HEK293 (cell line): Measurements from ENCODE around the gene SUPT3H.

ENCODE experiments used
- CTCF ChIA-PET: fragments of 350-600 bp; formaldehyde crosslinking; extraction: SDS; loops from one replicate; lab custom pipeline; 2021; ENCODE audit warnings: antibody characterized with exemption; lab: Yijun Ruan, JAX
- POLR2A ChIA-PET: fragments of 300-600 bp; formaldehyde crosslinking; extraction: SDS; loops from one replicate; lab custom pipeline; 2020; ENCODE audit warnings: antibody characterized with exemption, inconsistent platforms; lab: Yijun Ruan, JAX
- H3K27ac ChIP-seq: fragments of 200-500 bp; sonication (Bioruptor generic); 2 replicates; pipeline ENCODE4 v1.5.1; 2014; ENCODE audit warnings: low read depth, low read length, control low read depth, inconsistent platforms; ENCODE audit errors: extremely low read depth
- H3K36me3 ChIP-seq, 2 experiments: fragments of 200-500 bp in 1 of 2; sonication (Bioruptor generic) in 1 of 2; 1 replicate in 1 of 2; 2 replicates in 1 of 2; pipeline ENCODE4 v1.5.1; 2014 to 2017; ENCODE audit warnings: inconsistent platforms in 2 of 2, low read length in 2 of 2; ENCODE audit not compliant: control insufficient read depth in 2 of 2, insufficient read depth in 1 of 2
- H3K4me1 ChIP-seq: fragments of 200-500 bp; sonication (Bioruptor generic); 2 replicates; pipeline ENCODE4 v1.5.1; 2014; ENCODE audit warnings: mild to moderate bottlenecking, low read length, inconsistent platforms; ENCODE audit not compliant: control insufficient read depth, insufficient read depth
- H3K4me3 ChIP-seq: 2 replicates; pipeline ENCODE4 v1.5.1; 2011; ENCODE audit warnings: low read depth, mild to moderate bottlenecking, control low read depth, low read length, moderate library complexity
- H3K9me3 ChIP-seq: fragments of 200-500 bp; sonication (Bioruptor generic); 2 replicates; pipeline ENCODE4 v1.5.1; 2014; ENCODE audit warnings: low read depth, low read length, inconsistent platforms; ENCODE audit not compliant: control insufficient read depth, insufficient read depth
- GLIS2 ChIP-seq: fragments of 450-650 bp; formaldehyde crosslinking; IDR thresholded peaks from 2 replicates; pipeline ENCODE4 v1.5.1; 2016; ENCODE audit warnings: missing biosample characterization, missing genetic modification characterization
- KLF7 ChIP-seq: fragments of 450-650 bp; formaldehyde crosslinking; IDR thresholded peaks from 2 replicates; pipeline ENCODE4 v1.5.1; 2016; ENCODE audit warnings: missing biosample characterization, missing genetic modification characterization, borderline replicate concordance
- MYNN ChIP-seq: fragments of 450-650 bp; formaldehyde crosslinking; IDR thresholded peaks from 2 replicates; pipeline ENCODE4 v1.5.1; 2016; ENCODE audit warnings: missing biosample characterization, missing genetic modification characterization, borderline replicate concordance
- OSR2 ChIP-seq: fragments of 450-650 bp; formaldehyde crosslinking; IDR thresholded peaks from 2 replicates; pipeline ENCODE4 v1.5.1; 2016; ENCODE audit warnings: missing biosample characterization, missing genetic modification characterization
- OVOL3 ChIP-seq: fragments of 450-650 bp; formaldehyde crosslinking; IDR thresholded peaks from 2 replicates; pipeline ENCODE4 v1.5.1; 2016; ENCODE audit warnings: missing biosample characterization, missing genetic modification characterization
- RBAK ChIP-seq: fragments of 450-650 bp; formaldehyde crosslinking; IDR thresholded peaks from 2 replicates; pipeline ENCODE4 v1.5.1; 2016; ENCODE audit warnings: missing biosample characterization, missing genetic modification characterization
- ZBTB20 ChIP-seq: fragments of 450-650 bp; formaldehyde crosslinking; IDR thresholded peaks from 2 replicates; pipeline ENCODE4 v1.5.1; 2016; ENCODE audit warnings: missing biosample characterization, missing genetic modification characterization
- ZBTB21 ChIP-seq: fragments of 450-650 bp; formaldehyde crosslinking; IDR thresholded peaks from 2 replicates; pipeline ENCODE4 v1.5.1; 2017; ENCODE audit warnings: missing biosample characterization, missing genetic modification characterization
- ZIC2 ChIP-seq: fragments of 450-650 bp; formaldehyde crosslinking; IDR thresholded peaks from 2 replicates; pipeline ENCODE4 v1.5.1; 2016; ENCODE audit warnings: missing biosample characterization, missing genetic modification characterization
- ZNF18 ChIP-seq: fragments of 450-650 bp; formaldehyde crosslinking; IDR thresholded peaks from 2 replicates; pipeline ENCODE4 v1.5.1; 2016; ENCODE audit warnings: missing biosample characterization, missing genetic modification characterization
- ZNF211 ChIP-seq: fragments of 450-650 bp; formaldehyde crosslinking; IDR thresholded peaks from 2 replicates; pipeline ENCODE4 v1.5.1; 2016; ENCODE audit warnings: low read depth, missing biosample characterization, missing genetic modification characterization
- ZNF221 ChIP-seq: fragments of 450-650 bp; formaldehyde crosslinking; IDR thresholded peaks from 2 replicates; pipeline ENCODE4 v1.5.1; 2017; ENCODE audit warnings: missing biosample characterization, missing genetic modification characterization, borderline replicate concordance
- ZNF426 ChIP-seq: fragments of 450-650 bp; formaldehyde crosslinking; IDR thresholded peaks from 2 replicates; pipeline ENCODE4 v1.5.1; 2017; ENCODE audit warnings: missing biosample characterization, missing genetic modification characterization, mild to moderate bottlenecking, inconsistent platforms, moderate library complexity
- ZNF530 ChIP-seq: fragments of 450-650 bp; formaldehyde crosslinking; IDR thresholded peaks from 2 replicates; pipeline ENCODE4 v1.5.1; 2016; ENCODE audit warnings: low read depth, missing biosample characterization, missing genetic modification characterization
- ZNF624 ChIP-seq: fragments of 450-650 bp; formaldehyde crosslinking; IDR thresholded peaks from 2 replicates; pipeline ENCODE4 v1.5.1; 2017; ENCODE audit warnings: missing biosample characterization, missing genetic modification characterization
- ZNF626 ChIP-seq: fragments of 450-650 bp; sonication (Bioruptor Pico); formaldehyde crosslinking; IDR thresholded peaks from 2 replicates; pipeline ENCODE4 v1.5.1; 2018; ENCODE audit warnings: missing biosample characterization, missing genetic modification characterization, inconsistent platforms
- ZNF843 ChIP-seq: fragments of 450-650 bp; formaldehyde crosslinking; IDR thresholded peaks from 2 replicates; pipeline ENCODE4 v1.5.1; 2016; ENCODE audit warnings: missing biosample characterization, missing genetic modification characterization
- ZSCAN23 ChIP-seq: fragments of 450-650 bp; formaldehyde crosslinking; IDR thresholded peaks from 2 replicates; pipeline ENCODE4 v1.5.1; 2016; ENCODE audit warnings: missing biosample characterization, missing genetic modification characterization
- TF ChIP-seq, protein P1 (sequence below): fragments of 450-650 bp; formaldehyde crosslinking; IDR thresholded peaks from 2 replicates; pipeline ENCODE4; 2016; ENCODE audit warnings: missing biosample characterization, missing genetic modification characterization
- TF ChIP-seq, protein P2 (sequence below): fragments of 450-650 bp; formaldehyde crosslinking; IDR thresholded peaks from 2 replicates; pipeline ENCODE4 v1.5.1; 2016; ENCODE audit warnings: missing biosample characterization, missing genetic modification characterization
- TF ChIP-seq, protein P3 (sequence below): fragments of 450-650 bp; formaldehyde crosslinking; IDR thresholded peaks from 2 replicates; pipeline ENCODE4 v1.5.1; 2016; ENCODE audit warnings: missing biosample characterization, missing genetic modification characterization
- TF ChIP-seq, protein P4 (sequence below): fragments of 450-650 bp; formaldehyde crosslinking; IDR thresholded peaks from 2 replicates; pipeline ENCODE4 v1.5.1; 2016; ENCODE audit warnings: missing biosample characterization, missing genetic modification characterization
- TF ChIP-seq, protein P5 (sequence below): fragments of 450-650 bp; formaldehyde crosslinking; IDR thresholded peaks from 2 replicates; pipeline ENCODE4 v1.5.1; 2016; ENCODE audit warnings: missing biosample characterization, missing genetic modification characterization

SUPT3H gene

DNA sequence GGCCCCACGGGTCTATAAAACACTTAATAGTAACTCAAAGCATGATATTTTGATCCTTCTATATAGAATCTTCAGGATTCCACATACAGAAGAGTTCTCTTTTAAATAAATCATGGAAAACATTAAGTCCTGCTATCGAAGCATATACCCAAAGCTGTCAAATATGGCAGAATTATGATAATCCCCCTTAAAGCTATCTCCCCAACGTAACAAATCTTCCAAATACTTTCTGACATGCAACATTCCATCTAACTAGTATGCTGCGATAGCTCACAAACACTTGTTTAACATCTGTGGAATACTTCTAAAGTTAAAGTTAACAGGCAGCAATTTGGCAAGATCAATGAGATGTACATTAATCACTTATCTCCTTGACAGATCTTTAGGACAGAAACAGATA, 420.6 kb downstream of the SUPT3H start:
- CTCF ChIA-PET = no interaction called here
- TF ChIP-seq ZNF530 (tag by site-specific recombination) (no peak), ZNF426 (tag by site-specific recombination) (no peak), ZNF624 (tag by site-specific recombination) (no peak), MYNN (tag by site-specific recombination) (no peak), KLF7 (tag by site-specific recombination) (no peak), ZBTB21 (no peak), RBAK (tag by site-specific recombination) (no peak), OVOL3 (tag by site-specific recombination) (no peak), ZNF221 (tag by site-specific recombination) (no peak)
- TF ChIP-seq, protein P1, sequence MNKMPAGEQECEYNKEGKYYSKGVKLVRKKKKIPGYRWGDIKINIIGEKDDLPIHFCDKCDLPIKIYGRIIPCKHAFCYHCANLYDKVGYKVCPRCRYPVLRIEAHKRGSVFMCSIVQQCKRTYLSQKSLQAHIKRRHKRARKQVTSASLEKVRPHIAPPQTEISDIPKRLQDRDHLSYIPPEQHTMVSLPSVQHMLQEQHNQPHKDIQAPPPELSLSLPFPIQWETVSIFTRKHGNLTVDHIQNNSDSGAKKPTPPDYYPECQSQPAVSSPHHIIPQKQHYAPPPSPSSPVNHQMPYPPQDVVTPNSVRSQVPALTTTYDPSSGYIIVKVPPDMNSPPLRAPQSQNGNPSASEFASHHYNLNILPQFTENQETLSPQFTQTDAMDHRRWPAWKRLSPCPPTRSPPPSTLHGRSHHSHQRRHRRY = no peak
- TF ChIP-seq, protein P2, sequence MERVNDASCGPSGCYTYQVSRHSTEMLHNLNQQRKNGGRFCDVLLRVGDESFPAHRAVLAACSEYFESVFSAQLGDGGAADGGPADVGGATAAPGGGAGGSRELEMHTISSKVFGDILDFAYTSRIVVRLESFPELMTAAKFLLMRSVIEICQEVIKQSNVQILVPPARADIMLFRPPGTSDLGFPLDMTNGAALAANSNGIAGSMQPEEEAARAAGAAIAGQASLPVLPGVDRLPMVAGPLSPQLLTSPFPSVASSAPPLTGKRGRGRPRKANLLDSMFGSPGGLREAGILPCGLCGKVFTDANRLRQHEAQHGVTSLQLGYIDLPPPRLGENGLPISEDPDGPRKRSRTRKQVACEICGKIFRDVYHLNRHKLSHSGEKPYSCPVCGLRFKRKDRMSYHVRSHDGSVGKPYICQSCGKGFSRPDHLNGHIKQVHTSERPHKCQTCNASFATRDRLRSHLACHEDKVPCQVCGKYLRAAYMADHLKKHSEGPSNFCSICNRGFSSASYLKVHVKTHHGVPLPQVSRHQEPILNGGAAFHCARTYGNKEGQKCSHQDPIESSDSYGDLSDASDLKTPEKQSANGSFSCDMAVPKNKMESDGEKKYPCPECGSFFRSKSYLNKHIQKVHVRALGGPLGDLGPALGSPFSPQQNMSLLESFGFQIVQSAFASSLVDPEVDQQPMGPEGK (tag by site-specific recombination) = no peak
- TF ChIP-seq, protein P3, sequence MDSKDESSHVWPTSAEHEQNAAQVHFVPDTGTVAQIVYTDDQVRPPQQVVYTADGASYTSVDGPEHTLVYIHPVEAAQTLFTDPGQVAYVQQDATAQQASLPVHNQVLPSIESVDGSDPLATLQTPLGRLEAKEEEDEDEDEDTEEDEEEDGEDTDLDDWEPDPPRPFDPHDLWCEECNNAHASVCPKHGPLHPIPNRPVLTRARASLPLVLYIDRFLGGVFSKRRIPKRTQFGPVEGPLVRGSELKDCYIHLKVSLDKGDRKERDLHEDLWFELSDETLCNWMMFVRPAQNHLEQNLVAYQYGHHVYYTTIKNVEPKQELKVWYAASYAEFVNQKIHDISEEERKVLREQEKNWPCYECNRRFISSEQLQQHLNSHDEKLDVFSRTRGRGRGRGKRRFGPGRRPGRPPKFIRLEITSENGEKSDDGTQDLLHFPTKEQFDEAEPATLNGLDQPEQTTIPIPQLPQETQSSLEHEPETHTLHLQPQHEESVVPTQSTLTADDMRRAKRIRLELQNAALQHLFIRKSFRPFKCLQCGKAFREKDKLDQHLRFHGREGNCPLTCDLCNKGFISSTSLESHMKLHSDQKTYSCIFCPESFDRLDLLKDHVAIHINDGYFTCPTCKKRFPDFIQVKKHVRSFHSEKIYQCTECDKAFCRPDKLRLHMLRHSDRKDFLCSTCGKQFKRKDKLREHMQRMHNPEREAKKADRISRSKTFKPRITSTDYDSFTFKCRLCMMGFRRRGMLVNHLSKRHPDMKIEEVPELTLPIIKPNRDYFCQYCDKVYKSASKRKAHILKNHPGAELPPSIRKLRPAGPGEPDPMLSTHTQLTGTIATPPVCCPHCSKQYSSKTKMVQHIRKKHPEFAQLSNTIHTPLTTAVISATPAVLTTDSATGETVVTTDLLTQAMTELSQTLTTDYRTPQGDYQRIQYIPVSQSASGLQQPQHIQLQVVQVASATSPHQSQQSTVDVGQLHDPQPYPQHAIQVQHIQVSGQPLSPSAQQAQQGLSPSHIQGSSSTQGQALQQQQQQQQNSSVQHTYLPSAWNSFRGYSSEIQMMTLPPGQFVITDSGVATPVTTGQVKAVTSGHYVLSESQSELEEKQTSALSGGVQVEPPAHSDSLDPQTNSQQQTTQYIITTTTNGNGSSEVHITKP (tag by site-specific recombination) = no peak

GRCh38 chr6:44956396-44956795, 421.3 kb downstream of the SUPT3H start:
- CTCF ChIA-PET = interaction anchor here (0.6 to 0.7 kb wide), 2 partner anchors 9 to 327 kb away, joined by 5 to 6 read pairs; no protein-coding TSS in a partner anchor
- TF ChIP-seq ZIC2 = no peak
- no peak for TF ChIP-seq OSR2 (tag by site-specific recombination)
- TF ChIP-seq, protein P4, sequence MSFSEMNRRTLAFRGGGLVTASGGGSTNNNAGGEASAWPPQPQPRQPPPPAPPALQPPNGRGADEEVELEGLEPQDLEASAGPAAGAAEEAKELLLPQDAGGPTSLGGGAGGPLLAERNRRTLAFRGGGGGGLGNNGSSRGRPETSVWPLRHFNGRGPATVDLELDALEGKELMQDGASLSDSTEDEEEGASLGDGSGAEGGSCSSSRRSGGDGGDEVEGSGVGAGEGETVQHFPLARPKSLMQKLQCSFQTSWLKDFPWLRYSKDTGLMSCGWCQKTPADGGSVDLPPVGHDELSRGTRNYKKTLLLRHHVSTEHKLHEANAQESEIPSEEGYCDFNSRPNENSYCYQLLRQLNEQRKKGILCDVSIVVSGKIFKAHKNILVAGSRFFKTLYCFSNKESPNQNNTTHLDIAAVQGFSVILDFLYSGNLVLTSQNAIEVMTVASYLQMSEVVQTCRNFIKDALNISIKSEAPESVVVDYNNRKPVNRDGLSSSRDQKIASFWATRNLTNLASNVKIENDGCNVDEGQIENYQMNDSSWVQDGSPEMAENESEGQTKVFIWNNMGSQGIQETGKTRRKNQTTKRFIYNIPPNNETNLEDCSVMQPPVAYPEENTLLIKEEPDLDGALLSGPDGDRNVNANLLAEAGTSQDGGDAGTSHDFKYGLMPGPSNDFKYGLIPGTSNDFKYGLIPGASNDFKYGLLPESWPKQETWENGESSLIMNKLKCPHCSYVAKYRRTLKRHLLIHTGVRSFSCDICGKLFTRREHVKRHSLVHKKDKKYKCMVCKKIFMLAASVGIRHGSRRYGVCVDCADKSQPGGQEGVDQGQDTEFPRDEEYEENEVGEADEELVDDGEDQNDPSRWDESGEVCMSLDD (tag by site-specific recombination) = no peak
- no peak for TF ChIP-seq ZBTB20 (tag by site-specific recombination)
- no peak for TF ChIP-seq ZNF626 (tag by site-specific recombination)
- TF ChIP-seq GLIS2 (tag by site-specific recombination) = no peak
- no peak for TF ChIP-seq ZSCAN23 (tag by site-specific recombination)
- no peak for TF ChIP-seq ZBTB21
- TF ChIP-seq ZNF18 (tag by site-specific recombination) = no peak
- TF ChIP-seq ZNF211 (tag by site-specific recombination) = no peak
- no peak for TF ChIP-seq ZNF843 (tag by site-specific recombination)
- TF ChIP-seq, protein P5, sequence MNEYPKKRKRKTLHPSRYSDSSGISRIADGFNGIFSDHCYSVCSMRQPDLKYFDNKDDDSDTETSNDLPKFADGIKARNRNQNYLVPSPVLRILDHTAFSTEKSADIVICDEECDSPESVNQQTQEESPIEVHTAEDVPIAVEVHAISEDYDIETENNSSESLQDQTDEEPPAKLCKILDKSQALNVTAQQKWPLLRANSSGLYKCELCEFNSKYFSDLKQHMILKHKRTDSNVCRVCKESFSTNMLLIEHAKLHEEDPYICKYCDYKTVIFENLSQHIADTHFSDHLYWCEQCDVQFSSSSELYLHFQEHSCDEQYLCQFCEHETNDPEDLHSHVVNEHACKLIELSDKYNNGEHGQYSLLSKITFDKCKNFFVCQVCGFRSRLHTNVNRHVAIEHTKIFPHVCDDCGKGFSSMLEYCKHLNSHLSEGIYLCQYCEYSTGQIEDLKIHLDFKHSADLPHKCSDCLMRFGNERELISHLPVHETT (tag by site-specific recombination) = no peak

More for the DNA sequence above, 420.6 kb downstream of the SUPT3H start:
- Histone ChIP-seq H3K9me3 (no peaks in the 10 kb centered on the region), H3K36me3 (peaks cover 0 to 10% of the 10 kb centered on the region in 2 experiments; a peak in 1 of 3 replicates), H3K4me1 (no peaks in the 10 kb centered on the region), H3K27ac (no peak overlapping the region), H3K4me3 (no peak overlapping the region)
- POLR2A ChIA-PET = interaction anchor here (0.6 kb wide), 1 partner anchor 969 kb away, joined by 3 read pairs; no protein-coding TSS in a partner anchor

More at GRCh38 chr6:44956396-44956795, 421.3 kb downstream of the SUPT3H start:
- Histone ChIP-seq H3K27ac (no peak overlapping the region), H3K4me3 (no peak overlapping the region), H3K9me3 (no peaks in the 10 kb centered on the region), H3K36me3 (peaks cover 0 to 10% of the 10 kb centered on the region in 2 experiments; a peak in 1 of 3 replicates), H3K4me1 (no peaks in the 10 kb centered on the region)
- POLR2A ChIA-PET = no interaction called here
